Measurements from ENCODE around the gene JUP.

The JUP gene

DNA sequence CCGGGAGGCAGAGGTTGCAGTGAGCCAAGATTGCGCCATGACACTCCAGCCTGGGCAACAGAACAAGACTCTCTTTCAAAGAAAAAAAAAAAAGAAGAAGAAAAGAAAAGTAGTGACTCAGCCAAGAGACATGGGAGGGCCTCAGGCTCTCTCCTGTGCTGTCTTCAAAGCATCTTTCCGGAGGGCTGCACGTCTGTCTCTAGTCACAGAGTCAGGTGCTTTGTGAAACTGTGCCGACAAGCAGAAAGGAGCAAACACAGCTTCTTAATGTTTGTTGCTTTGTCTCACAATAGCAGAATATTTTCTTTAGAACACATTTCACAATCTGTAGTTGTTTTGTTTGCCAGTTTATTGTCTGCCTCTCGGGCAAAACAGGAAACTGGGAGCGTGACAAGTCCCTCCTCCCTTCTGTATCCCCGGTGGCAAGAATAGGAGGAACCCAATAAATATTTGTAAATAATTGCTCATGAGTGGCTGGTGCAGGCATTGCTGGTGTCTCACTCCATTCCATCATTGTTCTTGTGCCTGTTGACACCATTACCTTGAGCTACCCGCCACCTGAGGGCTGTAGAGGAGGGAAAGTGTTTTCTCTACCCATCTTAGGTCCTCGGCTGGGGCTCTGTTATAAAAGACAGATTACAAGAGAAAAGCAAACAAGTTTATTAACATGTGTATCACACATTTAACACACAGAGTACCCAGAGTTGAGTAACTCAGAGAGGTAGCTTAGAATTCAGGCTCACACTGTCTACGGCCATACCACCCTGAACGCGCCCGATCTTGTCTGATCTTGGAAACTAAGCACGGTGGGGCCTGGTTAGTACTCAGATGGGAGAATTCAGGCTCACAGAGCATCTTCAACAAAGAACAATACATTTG, 68.9 kb downstream of the JUP start:
- peak; percentile 47 to 63 for DNase-seq

DNA sequence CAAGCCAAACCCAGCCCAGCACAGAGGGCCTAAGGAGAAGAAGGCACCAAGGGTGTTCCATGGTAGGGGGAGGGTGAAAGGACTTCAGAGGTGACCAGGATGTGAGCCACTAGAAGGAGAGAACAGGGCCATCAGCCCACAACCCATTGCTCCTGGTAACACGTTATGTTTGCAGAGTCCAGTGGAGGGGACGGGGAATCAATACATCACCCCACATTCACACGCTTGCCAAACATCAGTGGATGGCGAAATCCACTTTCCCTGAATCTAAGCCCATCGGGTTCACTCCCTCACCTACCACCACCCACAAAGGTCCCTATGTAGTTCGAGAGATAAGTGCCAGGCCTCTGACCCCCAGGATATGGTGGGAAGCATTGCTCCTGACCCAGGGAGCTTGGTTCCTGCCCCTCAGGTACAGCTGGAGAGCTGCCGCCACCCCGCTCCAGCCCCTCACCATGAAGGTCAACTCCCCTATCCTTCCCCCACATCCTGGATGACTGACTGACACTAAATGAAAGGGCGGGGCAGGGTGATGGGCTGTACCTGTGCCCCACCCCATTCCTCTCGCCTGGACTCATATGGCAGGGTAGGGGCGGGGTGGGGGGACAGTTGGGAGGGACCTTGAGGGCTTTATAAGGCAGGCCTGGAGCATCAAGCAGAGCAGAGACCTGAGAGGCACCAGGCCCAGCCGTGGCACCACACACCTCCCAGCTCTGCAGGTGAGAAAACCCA, 74.7 kb downstream of the JUP start, which contains the start of gene GAST:
Gene GAST, plus strand, starts transcription at position 663 of the 732 bp plus-strand sequence. CDS start 3,106 bp downstream, outside the sequence.
- DNase-seq: no peak

DNA sequence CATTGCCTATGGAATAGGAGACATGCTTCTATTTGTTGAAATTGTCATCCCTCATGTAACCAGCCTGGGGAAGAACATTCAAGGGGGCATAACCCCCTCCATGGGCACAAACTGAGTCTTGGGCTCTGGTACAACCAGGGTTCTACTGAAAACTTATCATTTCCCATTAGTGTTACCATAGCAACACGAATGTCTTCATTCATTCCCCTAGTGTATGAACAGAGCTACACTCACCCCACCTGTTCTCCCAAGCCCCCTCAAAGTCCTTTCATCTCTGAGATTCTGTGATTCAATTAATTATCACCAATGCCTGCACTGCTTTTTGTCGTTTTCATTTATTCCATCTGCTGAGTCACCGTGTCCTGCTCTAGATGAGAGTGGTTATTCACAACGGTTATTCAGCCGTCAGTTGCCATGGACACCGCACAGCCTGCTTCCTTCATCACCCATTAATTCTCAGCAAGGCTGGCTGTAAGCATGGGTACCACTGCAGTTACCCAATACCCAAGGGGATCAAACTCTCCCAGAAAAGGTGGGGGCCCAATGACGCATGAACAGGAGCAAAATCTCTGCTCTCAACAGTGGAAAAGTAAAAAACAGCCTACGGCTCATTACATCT, 75.9 kb downstream of the JUP start:
- DNase-seq: no peak

DNA sequence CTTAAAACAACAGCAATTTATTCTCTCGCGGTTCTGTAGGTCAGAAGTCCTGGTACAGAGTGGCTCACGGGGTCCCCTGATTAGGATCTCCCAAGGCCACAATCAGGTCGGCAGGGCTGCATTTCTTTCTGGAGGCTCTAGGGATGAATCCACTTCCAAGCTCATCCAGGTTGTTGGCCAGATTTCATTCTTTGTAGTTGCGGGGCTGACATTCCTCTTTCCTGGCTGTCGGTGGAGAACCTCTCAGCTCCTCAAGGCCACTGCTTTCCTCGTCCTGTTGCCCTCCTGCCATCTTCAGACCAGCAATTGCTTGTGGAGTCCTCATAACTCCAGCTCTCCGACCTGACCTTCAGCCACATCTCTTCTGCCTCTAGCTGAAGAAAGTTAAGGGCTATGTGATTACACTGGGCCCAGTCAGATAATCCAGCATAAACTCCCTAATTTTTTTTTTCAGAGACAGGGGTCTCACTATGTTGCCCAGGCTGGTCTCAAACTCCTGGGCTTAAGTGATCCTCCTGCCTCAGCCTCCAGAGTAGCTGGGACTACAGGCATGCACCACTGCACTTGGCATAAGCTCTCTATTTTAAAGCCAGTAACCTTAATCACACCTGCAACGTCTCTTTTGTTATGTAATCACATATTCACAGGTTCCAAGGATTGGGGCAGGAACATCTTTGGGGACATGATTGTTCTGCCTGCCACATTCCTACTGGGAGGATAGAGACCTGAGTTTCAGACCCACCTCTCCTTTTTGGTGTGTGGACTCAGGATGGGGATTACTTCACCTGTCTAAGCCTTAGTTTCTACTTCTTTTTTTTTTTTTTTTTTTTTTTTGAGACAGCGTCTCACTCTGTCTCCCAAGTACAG, 78.5 kb downstream of the JUP start:
- DNase-seq: no peak

DNA sequence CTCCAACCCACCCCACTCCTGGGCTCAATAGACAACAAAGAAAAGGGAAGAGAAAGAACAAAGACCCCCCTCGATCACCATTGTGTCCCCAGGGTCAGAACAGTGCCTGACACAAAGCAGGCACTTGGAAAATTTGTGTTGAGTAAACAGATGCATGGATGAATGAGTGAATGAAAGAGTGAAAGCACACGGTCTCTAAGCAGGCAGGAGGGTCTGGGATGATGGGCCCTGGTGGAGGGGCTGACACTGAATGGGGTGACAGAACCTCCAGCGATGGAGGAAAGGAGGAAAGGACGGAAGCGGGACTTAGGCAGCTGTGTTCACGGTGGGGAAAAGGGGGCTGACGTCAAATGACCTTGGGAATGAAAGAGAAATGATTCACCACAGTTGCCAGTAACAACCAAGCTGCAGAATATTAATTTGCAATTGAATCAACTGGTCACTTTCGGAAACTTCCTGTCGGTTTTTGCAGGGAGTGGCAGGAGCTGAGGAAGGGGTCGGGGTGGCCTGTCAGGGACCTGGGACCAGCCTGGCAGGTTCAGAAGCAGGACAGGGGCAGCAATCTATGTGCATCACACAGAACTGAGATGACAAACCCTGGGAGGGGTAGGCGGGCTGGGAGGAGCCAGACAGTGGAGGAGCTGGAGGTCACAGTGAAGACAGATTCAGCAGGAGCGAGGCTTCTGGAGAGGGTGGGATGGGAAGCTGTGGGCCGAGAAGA, 81.1 kb downstream of the JUP start:
- DNase-seq: no peak
